Keratinocyte (primary cell): Measurements from ENCODE around the gene PDK2.

Experiments used
- EZH2 ChIP-seq: IDR thresholded peaks from one replicate; pipeline ENCODE4 v1.6.1; 2012; ENCODE audit warnings: inconsistent platforms, mild to moderate bottlenecking, low read length, moderate library complexity
- TF ChIP-seq, protein P1 (sequence below), 3 experiments: IDR thresholded peaks in 1 of 3; conservative IDR thresholded peaks in 1 of 3; optimal IDR thresholded peaks in 1 of 3; 2 replicates in 2 of 3; 3 replicates in 1 of 3; pipeline versions ENCODE3 to v1.5.1; 2011; ENCODE audit warnings: low read length in 3 of 3, mild to moderate bottlenecking in 3 of 3, moderate library complexity in 2 of 3, control low read depth in 1 of 3, inconsistent platforms in 1 of 3; ENCODE audit not compliant: insufficient read depth in 2 of 3; ENCODE audit errors: extremely low read depth in 1 of 3

- no peak for TF ChIP-seq EZH2
- TF ChIP-seq, protein P1, sequence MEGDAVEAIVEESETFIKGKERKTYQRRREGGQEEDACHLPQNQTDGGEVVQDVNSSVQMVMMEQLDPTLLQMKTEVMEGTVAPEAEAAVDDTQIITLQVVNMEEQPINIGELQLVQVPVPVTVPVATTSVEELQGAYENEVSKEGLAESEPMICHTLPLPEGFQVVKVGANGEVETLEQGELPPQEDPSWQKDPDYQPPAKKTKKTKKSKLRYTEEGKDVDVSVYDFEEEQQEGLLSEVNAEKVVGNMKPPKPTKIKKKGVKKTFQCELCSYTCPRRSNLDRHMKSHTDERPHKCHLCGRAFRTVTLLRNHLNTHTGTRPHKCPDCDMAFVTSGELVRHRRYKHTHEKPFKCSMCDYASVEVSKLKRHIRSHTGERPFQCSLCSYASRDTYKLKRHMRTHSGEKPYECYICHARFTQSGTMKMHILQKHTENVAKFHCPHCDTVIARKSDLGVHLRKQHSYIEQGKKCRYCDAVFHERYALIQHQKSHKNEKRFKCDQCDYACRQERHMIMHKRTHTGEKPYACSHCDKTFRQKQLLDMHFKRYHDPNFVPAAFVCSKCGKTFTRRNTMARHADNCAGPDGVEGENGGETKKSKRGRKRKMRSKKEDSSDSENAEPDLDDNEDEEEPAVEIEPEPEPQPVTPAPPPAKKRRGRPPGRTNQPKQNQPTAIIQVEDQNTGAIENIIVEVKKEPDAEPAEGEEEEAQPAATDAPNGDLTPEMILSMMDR (optimal IDR thresholded peaks at IDR 0.05 in 1 of 3, IDR thresholded peaks at IDR 0.05 in 1 of 3, conservative IDR thresholded peaks at IDR 0.05 in 1 of 3; ENCODE audit: extremely low read depth in 1 of 3, insufficient read depth in 2 of 3, low read length in 3 of 3), result no peak
Observed at GRCh38 chr17:50139185-50139783, 44.1 kb downstream of the PDK2 start.
